ENCODE data around the gene TUB.

The TUB gene

GRCh38 chr11:8033305-8034105 is 47.5 kb upstream of the TUB start (continued):
- no peak for TF ChIP-seq FEZF1 (tag by site-specific recombination; IDR thresholded peaks at IDR 0.05)
- no peak for TF ChIP-seq HIC1 (tag by site-specific recombination; IDR thresholded peaks at IDR 0.05)
- TF ChIP-seq ZNF600 (tag by site-specific recombination; IDR thresholded peaks at IDR 0.05): no peak
- no peak for TF ChIP-seq ZNF596 (tag by site-specific recombination; IDR thresholded peaks at IDR 0.05)
- no peak for TF ChIP-seq ZNF350 (tag by site-specific recombination; IDR thresholded peaks at IDR 0.05)
- no peak for TF ChIP-seq ZNF292 (tag by site-specific recombination; IDR thresholded peaks at IDR 0.05; ENCODE audit: borderline replicate concordance, low read depth)
- TF ChIP-seq ZNF548 (tag by site-specific recombination; IDR thresholded peaks at IDR 0.05): no peak
- no peak for TF ChIP-seq ZNF155 (tag by site-specific recombination; IDR thresholded peaks at IDR 0.05)
- TF ChIP-seq ZNF157 (tag by site-specific recombination; IDR thresholded peaks at IDR 0.05): no peak
- no peak for TF ChIP-seq GLIS1 (tag by site-specific recombination; IDR thresholded peaks at IDR 0.05)
- no peak for TF ChIP-seq ZBTB10 (tag by site-specific recombination; IDR thresholded peaks at IDR 0.05)
- TF ChIP-seq ZNF174 (tag by site-specific recombination; IDR thresholded peaks at IDR 0.05): no peak
- TF ChIP-seq ZNF211 (tag by site-specific recombination; IDR thresholded peaks at IDR 0.05; ENCODE audit: low read depth): no peak
- peak; percentile 96 for TF ChIP-seq ZBTB17 (tag by site-specific recombination; IDR thresholded peaks at IDR 0.05)
- TF ChIP-seq ZNF18 (tag by site-specific recombination; IDR thresholded peaks at IDR 0.05): 0 out of 2 replicates have a peak, but pooled peaks have one; percentile 17
- no peak for TF ChIP-seq PRDM1 (tag by site-specific recombination; IDR thresholded peaks at IDR 0.05)
- no peak for TF ChIP-seq ZSCAN16 (tag by site-specific recombination; IDR thresholded peaks at IDR 0.05)
- no peak for TF ChIP-seq ZNF398 (tag by site-specific recombination; IDR thresholded peaks at IDR 0.05)

GRCh38 chr11:8034106-8034585 is 46.9 kb upstream of the TUB start:
- Histone ChIP-seq H3K27ac (ENCODE audit: extremely low read depth, low read depth, low read length) (no peak overlapping the region), H3K4me3 (ENCODE audit: low read depth, low read length) (no peak overlapping the region), H3K4me1 (ENCODE audit: control insufficient read depth, insufficient read depth, low read length) (no peaks in the 10 kb centered on the region), H3K36me3 (ENCODE audit: control insufficient read depth in 2 of 2, insufficient read depth in 1 of 2, low read length in 2 of 2) (no peaks in the 10 kb centered on the region), H3K9me3 (ENCODE audit: control insufficient read depth, insufficient read depth, low read depth, low read length) (no peaks in the 10 kb centered on the region)
- CTCF ChIA-PET: interaction anchor here (0.7 to 13.7 kb wide), 18 partner anchors 11 to 533 kb away, joined by 3 to 374 read pairs (median 12); no protein-coding TSS in a partner anchor
- no peak for TF ChIP-seq ZNF639 (tag by site-specific recombination; IDR thresholded peaks at IDR 0.05)
- no peak for TF ChIP-seq ZNF266 (tag by site-specific recombination; IDR thresholded peaks at IDR 0.05; ENCODE audit: low read depth)
- TF ChIP-seq ZFP3 (tag by site-specific recombination; IDR thresholded peaks at IDR 0.05; ENCODE audit: low read depth): no peak
- POLR2A ChIA-PET: no interaction called here
